Measurements from ENCODE around the gene OR6B2.

Gene OR6B2

DNA sequence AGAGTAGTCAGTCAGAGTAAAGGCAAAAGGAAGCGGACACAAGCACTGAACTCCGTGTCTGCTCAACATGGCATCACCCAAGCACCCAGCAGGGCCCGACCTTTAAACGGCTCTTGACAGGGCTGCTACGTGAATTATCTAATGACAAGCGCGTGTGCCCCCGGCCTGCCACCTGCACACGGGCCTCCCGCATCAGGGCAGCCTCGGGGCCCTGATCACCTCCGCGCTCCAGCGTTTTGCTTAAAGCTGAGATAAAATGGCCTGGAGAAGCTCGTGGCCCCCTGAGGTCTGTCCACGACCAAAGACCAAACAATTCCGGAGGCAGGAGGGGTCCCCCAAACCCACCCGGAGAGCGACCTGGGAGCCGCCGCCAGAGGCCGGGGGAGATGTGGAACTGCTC lies 5.5 kb downstream of the OR6B2 start:
- peaks cover 29% of the 10 kb centered on the region for H4K20me1 ChIP-seq (ENCODE audit: insufficient read depth, low read length, poor library complexity, severe bottlenecking)
- peaks cover 16% of the 10 kb centered on the region; the same call in 1 of the 2 replicates for H3K36me3 ChIP-seq (ENCODE audit: insufficient read depth, low read length)
- H3F3A ChIP-seq (ENCODE audit: low read depth): peaks cover 3% of the 10 kb centered on the region; the same call in 1 of the 2 replicates
- H2AFZ ChIP-seq (ENCODE audit: low read length): no peak overlapping the region
- H3K4me2 ChIP-seq (ENCODE audit: low read depth, low read length, poor library complexity, severe bottlenecking): peak overlapping the region; percentile 89
- TF ChIP-seq CTCF (conservative IDR thresholded peaks at IDR 0.05; ENCODE audit: low read length) (no peak), EZH2phosphoT487 (IDR thresholded peaks at IDR 0.05; ENCODE audit: borderline replicate concordance) (no peak)
- no peaks in the 10 kb centered on the region for H3K9me2 ChIP-seq (replicated peaks; ENCODE audit: low read depth, low read length)
- H3K4me1 ChIP-seq (ENCODE audit: insufficient read depth, low read length, poor library complexity, severe bottlenecking): peaks cover 24% of the 10 kb centered on the region
- peaks cover 49% of the 10 kb centered on the region for H3K79me2 ChIP-seq (ENCODE audit: insufficient read depth, low read length)
- H3K4me3 ChIP-seq (ENCODE audit: low read length, poor library complexity, severe bottlenecking): peak overlapping the region; percentile 88
- H3K27me3 ChIP-seq (ENCODE audit: insufficient read depth, low read length, poor library complexity, severe bottlenecking): no peaks in the 10 kb centered on the region
- peak overlapping the region; percentile 76 for H3K9ac ChIP-seq (ENCODE audit: low read depth, low read length, poor library complexity, severe bottlenecking)
- H3K9me3 ChIP-seq (ENCODE audit: insufficient read depth, low read depth, low read length): no peaks in the 10 kb centered on the region

DNA sequence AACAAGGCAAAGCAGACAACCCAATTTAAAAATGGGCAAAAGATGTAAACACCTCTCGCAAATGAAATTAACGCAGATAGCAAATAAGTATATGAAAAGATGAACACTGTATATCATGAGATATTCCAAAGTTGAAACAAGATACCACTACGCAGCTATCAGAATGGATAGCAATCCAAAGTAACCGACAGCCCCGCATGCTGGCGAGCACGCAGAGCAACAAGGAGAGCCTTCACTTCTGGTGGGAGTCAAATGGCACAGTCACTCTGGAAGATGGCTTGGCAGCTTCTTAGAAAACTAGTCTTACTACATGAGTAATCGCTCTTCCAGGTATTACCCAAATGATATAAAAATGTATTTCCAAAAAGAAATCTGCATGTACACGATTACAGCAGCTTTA lies 6.4 kb downstream of the OR6B2 start:
- Histone ChIP-seq H3K27me3 (ENCODE audit: insufficient read depth, low read length, poor library complexity, severe bottlenecking) (no peaks in the 10 kb centered on the region), H3K36me3 (ENCODE audit: insufficient read depth, low read length) (peaks cover 22% of the 10 kb centered on the region; the same call in 1 of the 2 replicates), H3K4me3 (ENCODE audit: low read length, poor library complexity, severe bottlenecking) (peak overlapping the region; percentile 88), H3K9me2 (replicated peaks; ENCODE audit: low read depth, low read length) (no peaks in the 10 kb centered on the region), H3K4me2 (ENCODE audit: low read depth, low read length, poor library complexity, severe bottlenecking) (peak overlapping the region; percentile 89), H3K4me1 (ENCODE audit: insufficient read depth, low read length, poor library complexity, severe bottlenecking) (peaks cover 24% of the 10 kb centered on the region), H3K9ac (ENCODE audit: low read depth, low read length, poor library complexity, severe bottlenecking) (peak overlapping the region; percentile 76), H3K79me2 (ENCODE audit: insufficient read depth, low read length) (peaks cover 49% of the 10 kb centered on the region), H4K20me1 (ENCODE audit: insufficient read depth, low read length, poor library complexity, severe bottlenecking) (peaks cover 29% of the 10 kb centered on the region), H3F3A (ENCODE audit: low read depth) (peaks cover 3% of the 10 kb centered on the region; the same call in 1 of the 2 replicates), H2AFZ (ENCODE audit: low read length) (no peak overlapping the region), H3K9me3 (ENCODE audit: insufficient read depth, low read depth, low read length) (no peaks in the 10 kb centered on the region)
- TF ChIP-seq CTCF (conservative IDR thresholded peaks at IDR 0.05; ENCODE audit: low read length) (no peak), EZH2phosphoT487 (IDR thresholded peaks at IDR 0.05; ENCODE audit: borderline replicate concordance) (no peak)

DNA sequence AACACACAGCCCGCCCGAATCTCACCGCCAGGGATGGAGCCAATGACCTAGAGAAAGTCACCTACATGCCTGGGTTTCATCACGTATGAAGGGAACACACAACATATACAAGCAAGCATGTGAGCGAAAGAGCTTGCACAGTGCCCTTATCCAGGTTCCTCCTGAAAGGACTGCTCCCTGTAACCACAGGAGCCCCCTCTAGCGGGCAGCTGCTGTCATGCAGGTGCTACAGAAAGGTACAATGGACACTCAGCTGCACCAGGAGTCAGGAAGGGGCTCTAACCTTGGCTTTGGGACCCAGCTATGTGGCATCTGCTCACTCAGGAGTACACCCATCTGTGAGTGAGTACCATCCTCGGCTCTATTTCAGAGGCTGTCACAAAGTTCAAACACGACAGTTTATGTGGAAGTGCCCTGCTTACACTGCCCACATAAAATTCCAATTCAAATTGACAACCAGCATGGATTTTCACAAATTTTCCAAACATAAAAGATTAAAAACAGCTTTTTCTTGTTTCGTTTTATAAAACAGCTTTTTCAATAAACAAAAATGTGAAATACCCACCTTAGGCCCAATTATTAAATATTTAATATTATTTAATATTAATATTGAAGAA lies 8.6 kb downstream of the OR6B2 start:
- TF ChIP-seq CTCF (conservative IDR thresholded peaks at IDR 0.05; ENCODE audit: low read length): peak; percentile 83
- TF ChIP-seq EZH2phosphoT487 (IDR thresholded peaks at IDR 0.05; ENCODE audit: borderline replicate concordance): no peak
- Histone ChIP-seq H3K4me3 (ENCODE audit: low read length, poor library complexity, severe bottlenecking) (no peak overlapping the region), H2AFZ (ENCODE audit: low read length) (no peak overlapping the region), H3K27me3 (ENCODE audit: insufficient read depth, low read length, poor library complexity, severe bottlenecking) (no peaks in the 10 kb centered on the region), H3K79me2 (ENCODE audit: insufficient read depth, low read length) (peaks cover 53% of the 10 kb centered on the region), H3K9me2 (replicated peaks; ENCODE audit: low read depth, low read length) (no peaks in the 10 kb centered on the region), H3K9me3 (ENCODE audit: insufficient read depth, low read depth, low read length) (no peaks in the 10 kb centered on the region), H3K4me1 (ENCODE audit: insufficient read depth, low read length, poor library complexity, severe bottlenecking) (peaks cover 24% of the 10 kb centered on the region), H3K4me2 (ENCODE audit: low read depth, low read length, poor library complexity, severe bottlenecking) (peak overlapping the region; percentile 44), H4K20me1 (ENCODE audit: insufficient read depth, low read length, poor library complexity, severe bottlenecking) (peaks cover 29% of the 10 kb centered on the region), H3F3A (ENCODE audit: low read depth) (peaks cover 3% of the 10 kb centered on the region; the same call in 1 of the 2 replicates), H3K9ac (ENCODE audit: low read depth, low read length, poor library complexity, severe bottlenecking) (no peak overlapping the region), H3K36me3 (ENCODE audit: insufficient read depth, low read length) (peaks cover 44% of the 10 kb centered on the region; the same call in 1 of the 2 replicates)
